Measurements from ENCODE around the gene PLXNA4.

GRCh38 chr7:132603220-132603833 lies 27.1 kb upstream of the PLXNA4 start:
- TF ChIP-seq CTCF (IDR thresholded peaks at IDR 0.05) (no peak), POLR2A (IDR thresholded peaks at IDR 0.05) (no peak)

Data from lower leg skin (tissue), 3 donors.